Spleen (tissue), 7 donors: Measurements from ENCODE around the gene SLC6A8.
"Not testable (repeated sequence)": the region's sequence is repeated elsewhere in the genome, so short reads cannot be mapped to it uniquely, and the experiment has no call there.

Experiments
- POLR2A ChIP-seq, 3 donors: fragments of 450-650 bp; IDR thresholded peaks; one replicate each; pipeline ENCODE4 v1.5.1; 2017; ENCODE audit warnings: antibody characterized with exemption in 3 of 3, mild to moderate bottlenecking in 1 of 3
- POLR2AphosphoS5 ChIP-seq, 3 donors: sonication (generic); formaldehyde crosslinking; IDR thresholded peaks; one replicate each; pipeline ENCODE4 v1.5.1; 2017; ENCODE audit warnings: antibody characterized with exemption in 3 of 3
- TF ChIP-seq, protein P1 (sequence below), 11 experiments: fragments of 200-600 bp in 7 of 11; fragments of 450-650 bp in 4 of 11; sonication (generic) in 4 of 11; IDR thresholded peaks in 8 of 11; conservative IDR thresholded peaks in 3 of 11; 1 replicate in 7 of 11; 2 replicates in 4 of 11; pipeline versions ENCODE4 v1.4.0 to v1.8.0; 2016 to 2021; ENCODE audit warnings: antibody characterized with exemption in 11 of 11, inconsistent platforms in 4 of 11, mild to moderate bottlenecking in 1 of 11
- donor health status: DM: no; HTN: no; CAD: no; lungs with moderate emphysema.
- donor health status: DM: no; HTN: no; CAD: no.
- donor health status: DM: no; HTN: no; CAD: no.

GRCh38 chrX:153745067-153745433 is 57.3 kb downstream of the SLC6A8 start:
- TF ChIP-seq, protein P1, sequence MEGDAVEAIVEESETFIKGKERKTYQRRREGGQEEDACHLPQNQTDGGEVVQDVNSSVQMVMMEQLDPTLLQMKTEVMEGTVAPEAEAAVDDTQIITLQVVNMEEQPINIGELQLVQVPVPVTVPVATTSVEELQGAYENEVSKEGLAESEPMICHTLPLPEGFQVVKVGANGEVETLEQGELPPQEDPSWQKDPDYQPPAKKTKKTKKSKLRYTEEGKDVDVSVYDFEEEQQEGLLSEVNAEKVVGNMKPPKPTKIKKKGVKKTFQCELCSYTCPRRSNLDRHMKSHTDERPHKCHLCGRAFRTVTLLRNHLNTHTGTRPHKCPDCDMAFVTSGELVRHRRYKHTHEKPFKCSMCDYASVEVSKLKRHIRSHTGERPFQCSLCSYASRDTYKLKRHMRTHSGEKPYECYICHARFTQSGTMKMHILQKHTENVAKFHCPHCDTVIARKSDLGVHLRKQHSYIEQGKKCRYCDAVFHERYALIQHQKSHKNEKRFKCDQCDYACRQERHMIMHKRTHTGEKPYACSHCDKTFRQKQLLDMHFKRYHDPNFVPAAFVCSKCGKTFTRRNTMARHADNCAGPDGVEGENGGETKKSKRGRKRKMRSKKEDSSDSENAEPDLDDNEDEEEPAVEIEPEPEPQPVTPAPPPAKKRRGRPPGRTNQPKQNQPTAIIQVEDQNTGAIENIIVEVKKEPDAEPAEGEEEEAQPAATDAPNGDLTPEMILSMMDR (IDR thresholded peaks at IDR 0.05 in 8 of 11, conservative IDR thresholded peaks at IDR 0.05 in 3 of 11) = not testable (repeated sequence)
- peak in 2 of 3 donors; percentile 19 to 37 for TF ChIP-seq POLR2AphosphoS5 (IDR thresholded peaks at IDR 0.05)
- TF ChIP-seq POLR2A (IDR thresholded peaks at IDR 0.05) = not testable (repeated sequence)
